ENCODE results near the gene PLRG1. TPM values are rescaled to one million over a fixed set of nuclear protein-coding genes. Genes with fewer than 3 reads are reported as not detected.

Gene PLRG1
- total RNA-seq, 6 experiments from 2014 or later = 93.8 to 101 (median 95.3) TPM

- Mint-ChIP-seq H3K36me3 (ENCODE audit: low read depth) (no peaks in the 10 kb centered on the region), H3K4me1 (ENCODE audit: low read depth) (no peaks in the 10 kb centered on the region), H3K9me3 (no peaks in the 10 kb centered on the region), H3K27me3 (ENCODE audit: insufficient read depth) (no peaks in the 10 kb centered on the region), H3K4me3 (no peak overlapping the region), H3K27ac (no peak overlapping the region)
- no peak for TF ChIP-seq CTCF (IDR thresholded peaks at IDR 0.05)
- no peak for DNase-seq
Measured at GRCh38 chr4:154485127-154485773, 65.0 kb downstream of the PLRG1 start.

Other genes starting within 250 kb of the PLRG1 start
- not detected for gene DCHS2, start 58.6 kb downstream of the PLRG1 start, total RNA-seq (2021; fragmentation: NEBNext Ultra II Directional; extraction: Animal tissue kit (Norgen Biotek cat#: 25700))
- gene FGB, start 12.6 kb upstream of the PLRG1 start, total RNA-seq (2021; fragmentation: NEBNext Ultra II Directional; extraction: Animal tissue kit (Norgen Biotek cat#: 25700)) = not detected
- not detected for gene FGA, start 40.3 kb upstream of the PLRG1 start, total RNA-seq (2021; fragmentation: NEBNext Ultra II Directional; extraction: Animal tissue kit (Norgen Biotek cat#: 25700))
- not detected for gene FGG, start 62.3 kb upstream of the PLRG1 start, total RNA-seq (2021; fragmentation: NEBNext Ultra II Directional; extraction: Animal tissue kit (Norgen Biotek cat#: 25700))
- gene LRAT, start 193.6 kb upstream of the PLRG1 start, total RNA-seq (2021; fragmentation: NEBNext Ultra II Directional; extraction: Animal tissue kit (Norgen Biotek cat#: 25700)) = not detected
- gene RBM46, start 230.9 kb upstream of the PLRG1 start, total RNA-seq (2021; fragmentation: NEBNext Ultra II Directional; extraction: Animal tissue kit (Norgen Biotek cat#: 25700)) = not detected